HG03575 (cell line): ENCODE data around the gene PMPCA.

Experiments
- ATAC-seq: cut with Tn5 transposase; IDR thresholded peaks from one replicate; pipeline ENCODE4 v1.9.1; 2021; ENCODE audit not compliant: unreplicated experiment, insufficient number of reproducible peaks, low FRiP score; ENCODE audit errors: extremely low read depth

PMPCA gene

GRCh38 chr9:136443087-136443486 is 32.6 kb downstream of the PMPCA start:
- ATAC-seq: no peak

- ATAC-seq: no peak
Observed at GRCh38 chr9:136443687-136444086, 33.2 kb downstream of the PMPCA start.

GRCh38 chr9:136444102-136444501 is 33.6 kb downstream of the PMPCA start:
- no peak for ATAC-seq

GRCh38 chr9:136445799-136446198 is 35.3 kb downstream of the PMPCA start:
- no peak for ATAC-seq

GRCh38 chr9:136447173-136447778 is 36.8 kb downstream of the PMPCA start:
- ATAC-seq: no peak

GRCh38 chr9:136448655-136449054 is 38.2 kb downstream of the PMPCA start:
- ATAC-seq: no peak

- no peak for ATAC-seq
Observed at GRCh38 chr9:136451221-136451877, 40.9 kb downstream of the PMPCA start.

GRCh38 chr9:136453326-136453725 is 42.9 kb downstream of the PMPCA start:
- ATAC-seq: no peak

- ATAC-seq: no peak
Observed at GRCh38 chr9:136454026-136454796, 43.8 kb downstream of the PMPCA start.

- no peak for ATAC-seq
Observed at GRCh38 chr9:136455043-136456002, 44.9 kb downstream of the PMPCA start.

- no peak for ATAC-seq
Observed at GRCh38 chr9:136456258-136456657, 45.8 kb downstream of the PMPCA start.

- ATAC-seq: no peak
Observed at GRCh38 chr9:136457326-136457725, 46.9 kb downstream of the PMPCA start.

- ATAC-seq: no peak
Observed at GRCh38 chr9:136459425-136459824, 49.0 kb downstream of the PMPCA start.

GRCh38 chr9:136460772-136461325 is 50.4 kb downstream of the PMPCA start:
- no peak for ATAC-seq

- no peak for ATAC-seq
Observed at GRCh38 chr9:136462664-136463063, 52.2 kb downstream of the PMPCA start.

GRCh38 chr9:136463578-136463977 is 53.1 kb downstream of the PMPCA start:
- ATAC-seq: no peak

- ATAC-seq: no peak
Observed at GRCh38 chr9:136464241-136464640, 53.8 kb downstream of the PMPCA start.

GRCh38 chr9:136465500-136466154 is 55.2 kb downstream of the PMPCA start:
- no peak for ATAC-seq
